HG02840 (cell line): ENCODE measurements around the gene CCDC92B.
"Not testable (repeated sequence)": the region's sequence is repeated elsewhere in the genome, so short reads cannot be mapped to it uniquely, and the experiment has no call there.

Experiments used
- ATAC-seq: cut with Tn5 transposase; IDR thresholded peaks from one replicate; pipeline ENCODE4 v1.9.1; 2021; ENCODE audit warnings: mild to moderate bottlenecking, moderate library complexity, moderate number of reproducible peaks; ENCODE audit not compliant: unreplicated experiment, low FRiP score

CCDC92B gene

DNA sequence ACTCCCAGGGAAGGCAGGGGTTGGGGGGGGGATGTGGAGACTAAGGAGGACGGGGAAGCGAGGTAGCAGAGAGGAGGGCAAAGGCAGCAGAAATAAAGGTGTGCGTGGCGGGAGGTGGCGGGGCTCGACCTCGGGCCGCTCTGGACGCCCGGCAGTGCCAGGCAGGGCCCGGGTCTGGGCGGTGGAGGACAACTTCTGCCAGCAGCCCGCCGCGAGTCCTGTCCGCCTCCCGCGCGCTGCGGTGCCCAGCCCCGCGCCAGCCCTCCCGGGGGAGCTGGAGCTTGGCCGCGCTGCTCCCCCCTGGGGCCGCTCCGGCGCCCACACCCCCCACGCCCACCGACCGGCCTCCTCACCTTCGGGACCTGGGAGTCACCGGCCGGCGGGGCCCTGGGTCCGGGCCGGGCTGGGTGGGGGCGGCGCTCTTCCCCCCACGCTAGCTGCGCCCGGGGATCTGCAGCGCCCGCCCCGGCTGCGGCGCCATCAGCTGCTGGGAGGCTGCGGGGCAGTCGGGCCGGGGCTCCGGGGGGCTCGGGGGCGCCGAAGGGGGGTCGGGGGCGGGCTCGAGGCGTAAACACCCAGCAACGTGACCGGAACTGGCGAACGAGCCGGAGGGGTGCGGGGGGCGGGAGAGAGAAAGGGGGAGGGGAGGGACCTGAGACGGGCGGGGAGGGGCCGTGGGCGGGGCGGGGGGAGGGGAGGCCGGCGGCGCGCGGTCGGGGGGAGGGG, at the start of gene CCDC92B:
CCDC92B (minus strand) TSS at position 595 of the 726 bp plus-strand sequence. CDS start 14,507 bp downstream, outside the sequence.
- no peak for ATAC-seq

DNA sequence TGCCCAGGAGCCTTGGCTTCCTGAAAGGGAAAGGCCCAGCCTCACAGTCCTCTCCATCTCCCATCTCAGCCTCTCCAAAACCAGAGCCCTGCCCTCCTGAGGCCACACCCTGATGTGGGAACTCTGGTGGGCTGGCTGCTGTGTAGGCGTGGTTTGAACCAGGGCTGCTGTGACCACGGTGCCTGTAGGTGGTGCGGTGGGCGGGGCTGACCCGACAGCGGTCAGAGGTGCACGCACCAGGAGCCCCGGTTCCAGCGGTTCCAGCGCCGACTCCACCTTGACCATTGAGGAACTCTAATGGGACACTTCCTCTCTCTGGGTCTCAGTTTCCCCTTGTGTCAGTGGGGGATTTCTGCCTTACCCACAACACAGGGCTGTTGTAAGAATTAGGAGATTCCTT, 49.2 kb upstream of the CCDC92B start:
- no peak for ATAC-seq

DNA sequence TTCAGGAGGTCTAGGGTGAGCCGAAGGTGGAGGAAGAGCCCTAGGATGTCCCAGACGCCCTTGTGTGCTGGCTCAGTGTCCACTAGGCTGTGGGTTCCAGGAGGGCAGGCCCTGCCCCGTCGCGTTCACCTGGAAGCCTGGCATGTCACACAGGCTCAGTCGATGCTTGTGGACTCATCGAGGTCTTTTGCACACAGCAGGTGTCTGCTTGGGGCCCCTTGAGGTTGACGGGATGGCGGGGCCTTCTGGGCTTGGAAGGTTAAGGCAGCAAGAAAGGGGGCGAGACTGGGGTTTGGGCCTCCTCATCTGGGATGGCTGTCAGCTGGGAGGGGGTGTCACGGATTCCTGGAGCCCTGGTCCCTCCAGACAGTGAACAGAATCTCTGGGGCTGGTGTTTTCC, 48.7 kb upstream of the CCDC92B start:
- ATAC-seq, result no peak

DNA sequence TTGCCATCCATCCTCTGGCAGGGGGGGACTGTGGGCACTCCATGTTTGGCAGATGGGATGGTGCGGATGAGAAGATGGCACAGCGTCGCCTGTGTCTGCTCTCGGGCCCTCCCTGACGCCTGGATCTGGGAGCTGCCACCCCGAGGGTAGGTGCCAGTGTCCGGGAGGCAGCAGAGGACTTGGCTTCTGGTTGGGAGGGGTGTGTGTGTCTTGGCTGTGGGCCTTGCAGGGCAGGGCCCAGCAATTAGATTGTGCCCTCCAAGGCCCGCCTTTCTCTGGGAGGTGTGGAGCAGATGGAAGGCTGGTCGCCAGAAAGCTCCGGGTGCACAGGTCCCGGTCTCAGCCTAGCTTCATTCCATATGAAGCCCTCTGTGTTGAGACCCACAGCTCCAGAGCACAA, 48.2 kb upstream of the CCDC92B start:
- ATAC-seq, result no peak

GRCh38 chr17:2797226-2797625, 47.8 kb upstream of the CCDC92B start:
- no peak for ATAC-seq

GRCh38 chr17:2796164-2797125, 47.0 kb upstream of the CCDC92B start, which contains the start of gene RAP1GAP2:
Gene RAP1GAP2 (plus strand): TSS chr17:2796438. CDS start chr17:2796528, 90 bp downstream.
- ATAC-seq, result no peak

GRCh38 chr17:2795441-2796163, 46.1 kb upstream of the CCDC92B start:
- no peak for ATAC-seq

- ATAC-seq, result no peak
These were observed 44.8 kb upstream of the CCDC92B start for GRCh38 chr17:2794111-2794803.

GRCh38 chr17:2792366-2793169, 43.1 kb upstream of the CCDC92B start:
- ATAC-seq, result no peak

- ATAC-seq, result no peak
These were observed 40.2 kb upstream of the CCDC92B start for GRCh38 chr17:2789700-2790099.

DNA sequence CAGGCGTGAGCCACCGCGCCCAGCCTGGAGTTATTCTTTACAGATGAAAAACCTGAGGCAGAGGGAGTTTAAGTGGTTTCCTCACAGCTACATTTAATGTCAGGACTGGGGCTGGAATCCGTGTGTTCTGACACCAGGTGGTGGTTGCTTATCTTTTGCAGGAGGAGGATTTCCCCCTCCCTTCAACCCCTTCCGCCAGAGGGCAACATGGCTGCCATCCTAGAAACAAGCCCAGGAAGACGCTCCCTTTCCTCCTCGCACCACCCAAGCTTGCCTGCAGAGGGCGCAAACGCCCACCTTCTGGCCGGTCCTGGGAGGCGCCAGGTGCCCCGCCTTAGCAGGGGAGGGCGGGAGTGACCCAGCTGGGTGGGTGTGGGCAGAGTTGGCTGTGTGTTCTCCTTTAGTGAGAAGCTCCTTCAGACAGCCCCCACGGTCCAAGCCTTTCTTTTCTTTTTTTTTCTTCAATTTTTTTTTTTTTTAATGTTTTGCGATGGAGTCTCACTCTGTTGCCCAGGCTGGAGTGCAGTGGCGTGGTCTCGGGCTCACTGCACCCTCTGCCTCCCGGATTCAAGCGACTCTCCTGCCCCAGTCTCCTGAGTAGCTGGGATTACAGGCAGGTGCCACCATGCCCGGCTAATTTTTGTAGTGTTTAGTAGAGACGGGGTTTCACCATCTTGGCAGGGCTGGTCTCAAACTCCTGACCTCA, 36.9 kb upstream of the CCDC92B start:
- no peak for ATAC-seq

DNA sequence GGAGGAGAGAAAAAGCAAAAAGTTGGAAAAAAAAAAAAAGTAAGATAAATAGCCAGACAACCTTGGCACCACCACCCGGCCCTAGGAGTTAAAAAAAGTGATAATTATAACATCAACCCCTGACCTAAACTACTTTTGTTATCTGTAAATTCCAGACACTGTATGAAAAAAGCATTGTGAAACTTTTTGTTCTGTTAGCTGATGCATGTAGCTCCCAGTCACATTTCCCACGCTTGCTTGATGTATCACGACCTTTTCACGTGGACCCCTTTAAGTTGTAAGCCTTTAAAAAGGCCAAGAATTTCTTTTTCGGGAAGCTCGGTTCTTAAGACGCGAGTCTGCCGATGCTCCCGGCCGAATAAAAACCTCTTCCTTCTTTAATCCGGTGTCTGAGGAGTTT, 35.9 kb upstream of the CCDC92B start:
- ATAC-seq, result not testable (repeated sequence)

GRCh38 chr17:2784864-2785263, 35.4 kb upstream of the CCDC92B start:
- no peak for ATAC-seq

DNA sequence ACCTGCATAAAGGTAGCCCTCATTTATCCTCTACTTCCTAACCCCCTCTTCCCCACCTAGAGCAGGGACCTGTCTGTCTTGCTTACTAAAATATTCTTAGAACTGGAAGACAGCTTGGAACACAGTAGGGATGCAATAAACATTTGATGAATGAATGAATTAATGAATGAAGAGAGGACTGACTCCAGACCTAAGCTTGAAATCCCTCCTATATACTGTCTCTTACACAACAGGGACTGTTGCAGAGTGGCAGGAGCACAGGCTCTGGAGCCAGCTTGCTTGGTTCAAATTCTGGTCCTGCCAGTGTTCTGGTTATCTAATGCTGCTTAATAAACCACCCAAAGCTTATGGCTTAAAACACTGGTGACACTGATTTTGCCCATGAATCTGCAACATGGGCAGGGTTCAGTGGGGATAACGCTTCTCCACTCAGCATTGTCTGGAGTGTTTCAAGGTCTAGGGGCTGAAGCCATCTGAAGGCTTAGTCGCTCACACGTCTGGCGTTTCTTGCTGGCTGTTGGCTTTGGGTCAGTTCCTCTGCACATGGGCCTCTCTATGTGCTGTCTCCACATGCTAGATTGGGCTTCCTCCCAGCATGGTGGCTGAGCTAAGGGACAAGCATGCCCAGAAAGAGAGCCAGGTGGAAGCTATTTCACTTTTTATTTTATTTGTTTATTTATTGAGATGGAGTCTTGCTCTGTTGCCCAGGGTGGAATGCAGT, 34.0 kb upstream of the CCDC92B start:
- no peak for ATAC-seq

DNA sequence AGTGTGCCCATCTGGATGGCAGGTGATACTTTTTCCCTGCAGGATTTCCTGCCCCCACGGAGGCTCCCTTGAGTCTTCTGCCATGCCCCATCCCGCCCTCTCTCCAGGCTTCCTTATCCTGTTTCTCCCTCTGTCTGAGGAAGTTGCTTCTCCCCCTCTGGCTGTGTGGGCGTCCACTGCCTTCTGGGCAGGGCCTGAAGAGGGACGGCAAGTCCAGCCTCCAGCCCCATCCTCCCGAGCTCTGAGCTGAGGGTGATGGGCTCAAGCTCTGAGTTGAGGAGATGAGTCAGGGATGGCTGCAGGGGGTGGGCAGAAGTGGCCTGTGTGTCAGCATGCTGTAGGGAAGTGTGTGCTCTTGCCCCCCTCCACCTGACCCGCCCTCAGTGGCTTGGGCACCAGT, 32.6 kb upstream of the CCDC92B start:
- ATAC-seq, result no peak

GRCh38 chr17:2781598-2781997, 32.1 kb upstream of the CCDC92B start:
- not testable (repeated sequence) for ATAC-seq

DNA sequence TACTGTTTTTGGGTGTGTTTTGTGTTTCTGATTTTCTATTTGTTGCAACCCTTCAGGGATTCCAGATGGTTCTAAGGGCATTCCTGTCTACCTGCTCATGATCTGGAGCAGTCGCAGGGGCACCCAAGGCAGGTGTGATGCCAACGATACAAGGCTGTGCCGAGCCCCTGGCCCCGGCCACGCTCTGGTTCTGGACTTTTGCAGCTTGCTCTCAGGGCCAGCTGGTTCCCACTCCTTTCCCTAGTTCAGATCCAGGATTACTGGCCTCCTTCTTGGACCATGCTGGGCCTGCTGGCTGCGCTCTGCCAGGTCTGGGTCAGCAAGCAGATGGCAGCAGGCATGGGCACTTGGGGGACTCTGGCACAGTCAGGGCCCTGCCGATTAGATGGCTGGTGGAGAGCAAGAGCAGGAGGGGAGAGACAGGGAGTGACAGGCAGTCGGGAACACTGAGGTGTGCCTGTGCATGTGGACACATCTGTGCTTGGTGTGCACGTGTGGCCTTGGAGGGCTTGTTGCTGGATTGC, 31.5 kb upstream of the CCDC92B start:
- ATAC-seq, result no peak

GRCh38 chr17:2780256-2780655, 30.8 kb upstream of the CCDC92B start:
- ATAC-seq, result no peak
